Stomach (tissue), 9 donors: Measurements from ENCODE around the gene PDLIM4. TPM values are rescaled to one million over a fixed set of nuclear protein-coding genes. Genes with fewer than 3 reads are reported as not detected.
A peak's percentile ranks its signal among the peaks of the same experiment; 100 is the strongest.

Experiments
- DNase-seq, 2 donors: peaks; one replicate each; pipeline versions ENCODE4 v3.0.0 to v3.0.0-alpha.2; 2013 to 2019
- H3K27ac ChIP-seq, 5 donors: fragments of 200-600 bp in 4 of 5; sonication (generic) in 4 of 5; one replicate each; pipeline ENCODE4 v1.5.1; 2013 to 2019; ENCODE audit warnings: mild to moderate bottlenecking in 1 of 5, moderate library complexity in 1 of 5
- H3K27me3 ChIP-seq, 3 donors: fragments of 200-600 bp; sonication (generic); one replicate each; pipeline ENCODE4 v1.5.1; 2017 to 2019; ENCODE audit warnings: mixed run types in 1 of 3
- H3K36me3 ChIP-seq, 4 donors: fragments of 200-600 bp; sonication (generic); 1 replicate in 3 of 4; 2 replicates in 1 of 4; pipeline ENCODE4 v1.5.1; 2016 to 2019
- H3K4me1 ChIP-seq, 4 donors: fragments of 200-600 bp; sonication (generic); one replicate each; pipeline ENCODE4 v1.5.1; 2016 to 2019
- H3K4me3 ChIP-seq, 4 donors: fragments of 200-600 bp; sonication (generic) in 3 of 4; one replicate each; pipeline ENCODE4 v1.5.1; 2016 to 2019; ENCODE audit warnings: mild to moderate bottlenecking in 1 of 4
- H3K9me3 ChIP-seq, 4 donors: fragments of 200-600 bp; sonication (generic); one replicate each; pipeline ENCODE4 v1.5.1; 2016 to 2019
- EP300 ChIP-seq: sonication (generic); formaldehyde crosslinking; IDR thresholded peaks from one replicate; pipeline ENCODE4 v1.6.1; 2017; ENCODE audit warnings: antibody characterized with exemption
- POLR2A ChIP-seq, 4 donors: fragments of 450-650 bp; IDR thresholded peaks; one replicate each; pipeline ENCODE4 v1.6.1; 2016; ENCODE audit warnings: antibody characterized with exemption in 4 of 4, control low read depth in 2 of 4, mild to moderate bottlenecking in 1 of 4, moderate library complexity in 1 of 4
- POLR2AphosphoS5 ChIP-seq, 3 donors: sonication (generic); formaldehyde crosslinking; IDR thresholded peaks; one replicate each; pipeline ENCODE4 v1.6.1; 2016; ENCODE audit warnings: antibody characterized with exemption in 3 of 3
- WGBS, 5 donors: extraction: QIAGEN DNeasy Blood & Tissue Kit in 3 of 5; methylation state at CpG; one replicate each; pipeline versions ENCODE4 v1.1.5 to v1.1.7; 2013 to 2018; 5-methylcytosine and 5-hydroxymethylcytosine counted together
- intact Hi-C: fragments of 100-400 bp; cut with DNase I; formaldehyde crosslinking; loops from one replicate; pipeline ENCODE4 v1.15.1; 2023; ENCODE audit warnings: low total_unique reads
- polyA plus RNA-seq, 3 donors: library from polyadenylated mRNA; stranded (reverse); fragments of 200-250 nt; gene quantifications; one replicate each; pipeline ENCODE4 v1.2.3, GENCODE V29; 2013
- total RNA-seq, 5 donors: library from RNA; depleted of rRNA; stranded (reverse); fragments of >200 nt; gene quantifications; one replicate each; pipeline versions ENCODE4 v1.1.0 to v1.2.3, GENCODE V29; 2014 to 2016
- TF ChIP-seq, protein P1 (sequence below), 7 experiments: fragments of 450-650 bp in 4 of 7; fragments of 200-600 bp in 3 of 7; sonication (generic) in 3 of 7; IDR thresholded peaks; one replicate each; pipeline ENCODE4 v1.5.1; 2016 to 2019; ENCODE audit warnings: antibody characterized with exemption in 7 of 7, control low read depth in 2 of 7, mild to moderate bottlenecking in 1 of 7
- donor health status: healthy with polysubstance abuse.
- donor health status: Bipolar disorder and iron deficiency.
- donor health status: healthy.

Gene PDLIM4
- total and polyA plus RNA-seq, 8 donors = 11.2 to 52.4 (median 17.0) TPM; not detected in 1

DNA sequence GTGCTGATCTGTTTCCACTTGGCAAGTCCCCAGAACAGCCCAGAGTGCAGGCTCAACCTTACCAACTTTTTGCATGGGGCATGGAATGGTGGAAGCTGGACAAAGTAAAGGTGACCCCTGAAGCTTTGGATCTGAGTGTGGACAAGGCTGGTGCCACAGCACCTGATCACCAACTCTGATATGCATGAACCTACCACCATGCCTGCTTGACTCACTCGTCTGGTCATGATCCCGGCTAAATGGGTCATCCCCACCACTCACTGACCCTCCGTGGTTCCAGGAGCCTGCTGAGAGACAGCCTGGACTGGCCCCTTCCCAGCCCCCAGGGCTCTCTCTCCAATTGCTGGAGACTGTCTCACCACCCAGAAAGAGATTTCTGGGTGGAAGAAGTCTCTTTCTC is 22.3 kb downstream of the PDLIM4 start:
- H3K27ac ChIP-seq = no peak overlapping the region

DNA sequence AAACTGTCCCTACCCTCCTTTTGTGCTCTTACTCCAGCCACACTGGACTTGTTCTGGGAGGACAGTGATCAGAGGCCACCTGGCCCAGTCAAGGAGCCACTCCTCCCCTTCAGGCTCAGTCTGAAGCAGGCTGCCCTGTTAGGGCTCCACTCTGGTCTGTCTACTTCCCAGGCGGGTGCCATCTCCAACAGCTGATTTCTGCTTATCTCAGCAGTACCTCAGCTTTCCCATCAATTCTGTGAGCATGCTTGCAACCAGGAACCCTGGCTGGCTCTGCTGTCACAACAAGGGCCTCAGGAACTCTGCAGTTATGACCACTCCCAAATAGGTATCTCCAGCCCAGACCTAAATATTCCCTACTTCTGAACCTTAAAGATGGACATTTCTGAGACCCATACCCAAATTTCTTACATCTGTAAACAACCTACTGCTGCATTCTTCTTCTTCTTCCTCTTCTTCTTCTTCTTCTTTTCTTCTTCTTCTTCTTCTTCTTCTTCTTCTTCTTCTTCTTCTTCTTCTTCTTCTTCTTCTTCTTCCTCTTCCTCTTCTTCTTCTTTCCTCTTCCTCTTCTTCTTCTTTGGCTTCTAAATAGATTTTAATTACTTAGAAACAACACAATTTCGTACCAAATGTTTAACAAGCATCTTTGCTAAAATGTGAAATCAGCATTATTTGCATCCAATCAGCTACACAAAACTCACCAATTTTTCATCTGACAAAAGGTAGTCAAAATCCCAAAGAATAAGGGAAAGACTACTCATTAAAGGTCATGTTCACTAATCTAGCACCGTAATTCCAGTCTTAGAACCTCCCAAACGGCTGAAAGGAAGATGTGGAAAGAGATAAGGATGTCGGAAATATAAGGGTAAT is 23.1 kb downstream of the PDLIM4 start:
- 85 to 87% (median 87%) methylated on average over 5 of the region's 5 CpGs for WGBS, 5 donors
- H3K4me3 ChIP-seq = no peak overlapping the region
- TF ChIP-seq POLR2A (IDR thresholded peaks at IDR 0.05) (no peak), POLR2AphosphoS5 (IDR thresholded peaks at IDR 0.05) (no peak), EP300 (no peak)
- TF ChIP-seq, protein P1, sequence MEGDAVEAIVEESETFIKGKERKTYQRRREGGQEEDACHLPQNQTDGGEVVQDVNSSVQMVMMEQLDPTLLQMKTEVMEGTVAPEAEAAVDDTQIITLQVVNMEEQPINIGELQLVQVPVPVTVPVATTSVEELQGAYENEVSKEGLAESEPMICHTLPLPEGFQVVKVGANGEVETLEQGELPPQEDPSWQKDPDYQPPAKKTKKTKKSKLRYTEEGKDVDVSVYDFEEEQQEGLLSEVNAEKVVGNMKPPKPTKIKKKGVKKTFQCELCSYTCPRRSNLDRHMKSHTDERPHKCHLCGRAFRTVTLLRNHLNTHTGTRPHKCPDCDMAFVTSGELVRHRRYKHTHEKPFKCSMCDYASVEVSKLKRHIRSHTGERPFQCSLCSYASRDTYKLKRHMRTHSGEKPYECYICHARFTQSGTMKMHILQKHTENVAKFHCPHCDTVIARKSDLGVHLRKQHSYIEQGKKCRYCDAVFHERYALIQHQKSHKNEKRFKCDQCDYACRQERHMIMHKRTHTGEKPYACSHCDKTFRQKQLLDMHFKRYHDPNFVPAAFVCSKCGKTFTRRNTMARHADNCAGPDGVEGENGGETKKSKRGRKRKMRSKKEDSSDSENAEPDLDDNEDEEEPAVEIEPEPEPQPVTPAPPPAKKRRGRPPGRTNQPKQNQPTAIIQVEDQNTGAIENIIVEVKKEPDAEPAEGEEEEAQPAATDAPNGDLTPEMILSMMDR (IDR thresholded peaks at IDR 0.05) = no peak
- H3K27ac ChIP-seq = no peak overlapping the region
- H3K27me3 ChIP-seq = no peaks in the 10 kb centered on the region
- H3K4me1 ChIP-seq = no peaks in the 10 kb centered on the region
- no peaks in the 10 kb centered on the region for H3K9me3 ChIP-seq
- intact Hi-C loops = no loop called here
- no peak for DNase-seq
- no peaks in the 10 kb centered on the region for H3K36me3 ChIP-seq

More for the DNA sequence above, 22.3 kb downstream of the PDLIM4 start:
- TF ChIP-seq, protein P1 (IDR thresholded peaks at IDR 0.05) = no peak
- TF ChIP-seq POLR2AphosphoS5 (IDR thresholded peaks at IDR 0.05) = no peak
- TF ChIP-seq POLR2A (IDR thresholded peaks at IDR 0.05) = no peak
- no peak for TF ChIP-seq EP300
- Histone ChIP-seq H3K9me3 (no peaks in the 10 kb centered on the region), H3K4me3 (no peak overlapping the region), H3K27me3 (no peaks in the 10 kb centered on the region), H3K4me1 (no peaks in the 10 kb centered on the region), H3K36me3 (no peaks in the 10 kb centered on the region)
- 86 to 95% (median 89%) methylated on average over 3 of the region's 3 CpGs for WGBS, 5 donors
- DNase-seq = no peak
- intact Hi-C loops = no loop called here

DNA sequence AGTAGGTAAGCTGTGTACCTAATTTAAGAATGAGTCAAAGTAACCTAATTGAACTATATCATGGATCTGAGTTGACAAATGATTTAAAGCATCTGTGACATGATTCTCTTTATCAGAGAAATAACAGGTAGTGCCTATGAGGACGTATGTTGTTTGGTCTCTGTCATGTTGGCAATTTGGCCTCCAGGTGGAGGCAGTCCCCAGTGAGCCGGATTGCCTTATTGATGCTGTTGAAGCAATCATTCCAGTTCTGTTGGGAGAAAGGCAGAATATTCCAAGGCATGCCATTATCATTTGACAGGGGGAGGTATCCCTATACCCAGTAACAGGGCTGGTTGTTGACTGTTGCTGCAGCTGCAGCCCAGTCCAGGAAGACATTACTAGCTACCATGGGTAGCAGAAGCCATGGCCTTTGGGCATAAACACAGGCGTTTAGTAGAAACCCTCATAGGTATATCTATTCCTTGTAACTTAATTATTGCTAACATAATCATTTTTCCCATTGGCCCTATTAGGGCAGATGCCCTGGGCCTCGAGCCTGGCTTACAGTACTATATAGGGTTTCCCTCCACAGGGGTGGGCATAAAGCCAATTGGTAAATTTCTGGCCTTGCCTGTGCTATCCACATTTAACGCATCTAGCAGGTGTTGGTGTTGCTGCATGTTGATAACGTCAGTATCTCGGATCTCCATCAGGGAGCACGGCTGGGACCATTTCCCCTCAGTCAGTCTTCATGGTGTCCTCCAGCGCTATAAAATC is 24.5 kb downstream of the PDLIM4 start:
- no peak overlapping the region for H3K4me3 ChIP-seq
- WGBS, 5 donors = 80 to 87% (median 85%) methylated on average over 6 to 9 of the region's 9 CpGs
- H3K27ac ChIP-seq = no peak overlapping the region
- no peaks in the 10 kb centered on the region for H3K36me3 ChIP-seq
- intact Hi-C loops = no loop called here
- no peaks in the 10 kb centered on the region for H3K9me3 ChIP-seq
- H3K27me3 ChIP-seq = no peaks in the 10 kb centered on the region
- H3K4me1 ChIP-seq = no peaks in the 10 kb centered on the region
- TF ChIP-seq EP300 = no peak
- TF ChIP-seq POLR2A (IDR thresholded peaks at IDR 0.05) = no peak
- TF ChIP-seq POLR2AphosphoS5 (IDR thresholded peaks at IDR 0.05) = no peak
- TF ChIP-seq, protein P1 (IDR thresholded peaks at IDR 0.05) = no peak
- DNase-seq = peak in 1 of 2 donors; percentile 0

DNA sequence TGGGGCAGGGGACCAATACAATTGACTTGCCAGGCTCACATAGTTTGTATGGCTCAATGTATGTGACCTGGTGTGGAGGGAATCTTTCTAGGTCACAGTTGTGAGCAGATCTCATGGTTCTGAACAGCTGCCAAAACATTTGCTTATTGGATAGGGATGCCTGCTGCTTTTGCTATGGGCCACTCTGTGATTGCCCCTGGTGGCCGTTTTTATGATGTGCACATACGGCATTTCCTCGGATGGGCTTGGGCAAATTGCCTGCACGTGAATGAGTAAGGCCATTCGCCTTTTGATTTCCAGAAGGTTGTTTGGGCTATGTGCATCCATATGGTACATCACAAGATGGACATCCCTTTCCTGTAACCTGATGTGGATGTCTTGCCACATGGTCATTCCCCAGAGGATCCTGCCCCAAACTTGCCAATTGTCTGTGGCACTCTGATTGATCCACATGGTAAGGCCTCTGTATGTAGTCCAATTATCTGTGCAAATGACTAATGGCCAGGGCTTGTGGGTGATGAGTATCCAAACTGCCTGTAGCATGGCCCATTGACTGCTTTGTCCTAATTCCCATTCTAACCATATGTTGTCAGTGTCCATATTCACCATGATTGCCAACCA is 26.0 kb downstream of the PDLIM4 start:
- H3K4me3 ChIP-seq = no peak overlapping the region
- H3K27ac ChIP-seq = no peak overlapping the region
- no peaks in the 10 kb centered on the region for H3K36me3 ChIP-seq
- no peak for TF ChIP-seq EP300
- TF ChIP-seq POLR2AphosphoS5 (IDR thresholded peaks at IDR 0.05) = peak in 1 of 3 donors; percentile 11
- TF ChIP-seq, protein P1 (IDR thresholded peaks at IDR 0.05) = peak in 5 of 7 experiments; percentile 13 to 65 (median 28)
- 21 to 53% (median 41%) methylated on average over 5 of the region's 5 CpGs for WGBS, 5 donors
- peak; percentile 22 to 59 for DNase-seq
- H3K9me3 ChIP-seq = no peaks in the 10 kb centered on the region
- intact Hi-C loops = no loop called here
- H3K27me3 ChIP-seq = no peaks in the 10 kb centered on the region
- peaks cover 0 to 5% (median 0%) of the 10 kb centered on the region in 4 donors for H3K4me1 ChIP-seq
